ENCODE data around the gene CYTL1.

DNA sequence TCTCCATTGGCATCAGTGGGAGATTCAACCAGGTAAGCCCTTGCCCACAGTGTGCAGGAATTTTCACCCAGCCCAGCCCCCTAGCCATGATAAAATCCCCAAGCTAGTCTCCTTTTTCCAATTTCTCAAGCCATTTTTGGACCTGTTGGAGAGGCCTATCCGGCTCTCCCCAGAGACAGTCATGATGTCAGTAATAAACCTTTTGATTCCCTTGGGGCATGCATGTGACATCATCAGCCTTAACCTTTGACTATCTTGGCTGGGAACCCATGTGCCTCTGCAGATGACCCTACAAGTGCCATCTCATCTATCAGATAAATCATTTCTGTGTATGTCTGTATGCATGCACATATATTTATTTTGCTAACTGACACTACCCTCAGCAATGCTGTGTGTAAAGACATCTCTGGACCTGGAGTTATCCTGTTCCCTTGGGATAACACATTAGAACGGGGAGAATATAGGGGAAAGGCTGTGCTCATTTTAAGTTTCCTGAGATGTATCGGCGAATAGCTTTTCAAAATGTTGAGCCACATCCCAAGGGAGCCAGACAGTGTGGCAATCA lies 51.0 kb downstream of the CYTL1 start:
- TF ChIP-seq, protein P1, sequence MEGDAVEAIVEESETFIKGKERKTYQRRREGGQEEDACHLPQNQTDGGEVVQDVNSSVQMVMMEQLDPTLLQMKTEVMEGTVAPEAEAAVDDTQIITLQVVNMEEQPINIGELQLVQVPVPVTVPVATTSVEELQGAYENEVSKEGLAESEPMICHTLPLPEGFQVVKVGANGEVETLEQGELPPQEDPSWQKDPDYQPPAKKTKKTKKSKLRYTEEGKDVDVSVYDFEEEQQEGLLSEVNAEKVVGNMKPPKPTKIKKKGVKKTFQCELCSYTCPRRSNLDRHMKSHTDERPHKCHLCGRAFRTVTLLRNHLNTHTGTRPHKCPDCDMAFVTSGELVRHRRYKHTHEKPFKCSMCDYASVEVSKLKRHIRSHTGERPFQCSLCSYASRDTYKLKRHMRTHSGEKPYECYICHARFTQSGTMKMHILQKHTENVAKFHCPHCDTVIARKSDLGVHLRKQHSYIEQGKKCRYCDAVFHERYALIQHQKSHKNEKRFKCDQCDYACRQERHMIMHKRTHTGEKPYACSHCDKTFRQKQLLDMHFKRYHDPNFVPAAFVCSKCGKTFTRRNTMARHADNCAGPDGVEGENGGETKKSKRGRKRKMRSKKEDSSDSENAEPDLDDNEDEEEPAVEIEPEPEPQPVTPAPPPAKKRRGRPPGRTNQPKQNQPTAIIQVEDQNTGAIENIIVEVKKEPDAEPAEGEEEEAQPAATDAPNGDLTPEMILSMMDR (optimal IDR thresholded peaks at IDR 0.05 in 1 of 3, IDR thresholded peaks at IDR 0.05 in 1 of 3, conservative IDR thresholded peaks at IDR 0.05 in 1 of 3; ENCODE audit: extremely low read depth in 1 of 3, insufficient read depth in 2 of 3, low read length in 3 of 3): no peak
- no peak for TF ChIP-seq EZH2 (IDR thresholded peaks at IDR 0.05; ENCODE audit: low read length)
